Stimulated activated CD4-positive, alpha-beta T cell treated with anti-CD3 and anti-CD28 coated beads, Interleukin-1b, Interleukin-23, amount 100 ng/mL, for 48 hours (primary cell): ENCODE measurements around the gene FAM234B.

Source experiments
- DNase-seq: peaks from one replicate; pipeline ENCODE4 v3.0.0-alpha.2; 2020

The FAM234B gene

GRCh38 chr12:13120413-13120812 lies 76.2 kb downstream of the FAM234B start:
- no peak for DNase-seq

DNA sequence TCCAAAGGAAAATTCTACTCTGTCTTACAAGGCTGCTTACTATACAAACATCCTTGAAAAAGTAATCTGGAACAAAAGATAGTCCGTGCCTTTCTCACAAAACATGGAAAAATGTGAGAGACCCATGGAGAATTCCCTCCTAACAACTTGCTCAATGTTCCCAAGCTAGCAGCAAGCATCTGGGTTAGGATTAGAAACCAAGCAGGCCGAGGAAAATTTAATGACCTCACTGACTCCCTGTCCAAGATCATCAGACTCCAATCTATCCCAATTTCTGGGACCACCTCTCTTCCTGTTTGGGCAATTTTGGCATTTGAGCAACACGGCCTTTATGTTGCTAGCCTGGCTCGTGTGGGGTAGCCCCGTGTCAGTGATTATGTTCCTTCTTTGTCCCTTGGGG lies 77.4 kb downstream of the FAM234B start:
- DNase-seq = no peak

- no peak for DNase-seq
Measured at GRCh38 chr12:13124656-13125505, 80.7 kb downstream of the FAM234B start.

DNA sequence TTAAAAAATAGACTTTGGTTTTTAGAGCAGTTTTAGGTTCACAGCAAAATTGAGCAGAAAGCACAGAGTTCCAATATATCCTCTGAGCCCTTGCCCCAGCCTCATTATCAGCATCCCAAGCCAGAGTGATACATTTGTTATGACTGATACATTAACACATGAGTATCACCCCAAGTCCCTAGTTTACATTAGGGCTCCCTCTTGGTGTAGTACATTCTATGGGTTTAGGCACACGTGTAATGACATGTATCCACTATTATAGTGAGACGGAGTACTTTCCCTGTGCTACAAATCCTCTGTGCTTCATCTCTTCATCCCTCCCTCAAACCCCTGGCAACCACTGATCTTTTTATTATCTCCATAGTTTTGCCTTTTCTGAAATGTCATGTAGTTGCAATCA lies 81.8 kb downstream of the FAM234B start:
- no peak for DNase-seq

GRCh38 chr12:13126494-13126893 lies 82.3 kb downstream of the FAM234B start:
- DNase-seq = no peak

DNA sequence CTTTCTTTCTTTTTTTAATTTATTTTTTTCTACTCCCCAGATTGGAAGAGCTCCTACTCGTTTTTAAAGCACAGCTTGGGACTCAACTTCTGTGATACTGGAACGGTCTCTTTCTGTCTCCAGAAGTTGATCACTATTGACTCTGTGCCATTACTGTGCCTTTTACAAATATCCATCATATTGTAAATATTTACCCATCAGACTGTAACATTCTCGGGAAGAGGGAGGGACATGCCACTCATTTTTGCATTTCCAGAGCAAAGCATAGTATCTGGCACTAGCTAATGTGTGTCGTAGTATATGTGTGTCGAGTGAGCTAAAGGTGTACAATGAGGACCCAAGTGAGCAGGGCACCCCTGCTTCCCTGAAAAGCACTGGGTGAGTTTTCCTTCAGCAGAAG lies 83.3 kb downstream of the FAM234B start:
- no peak for DNase-seq

GRCh38 chr12:13128291-13128965 lies 84.2 kb downstream of the FAM234B start:
- no peak for DNase-seq

DNA sequence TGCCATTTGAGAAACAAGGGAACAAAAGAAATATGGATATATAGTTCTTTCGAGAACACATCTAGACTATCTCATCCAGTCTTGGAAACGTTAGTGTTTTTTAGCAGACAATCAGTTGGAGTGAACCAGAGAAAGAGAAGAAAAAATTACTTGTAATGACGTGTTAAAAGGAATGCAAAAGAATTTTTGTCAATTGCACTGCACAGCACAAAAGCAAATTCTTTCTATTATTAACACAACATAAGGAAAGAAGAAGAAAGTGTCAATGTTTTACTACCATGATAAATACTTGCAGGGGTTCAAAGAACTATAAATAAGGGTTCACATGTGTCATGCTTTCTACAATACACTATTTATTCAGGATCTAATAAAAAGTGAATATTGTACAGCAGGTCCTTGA lies 86.8 kb downstream of the FAM234B start:
- DNase-seq = no peak
